HG03558 (cell line): ENCODE data around the gene DCHS2.

Experiments
- ATAC-seq: cut with Tn5 transposase; IDR thresholded peaks from one replicate; pipeline ENCODE4 v1.9.1; 2021; ENCODE audit warnings: moderate number of reproducible peaks; ENCODE audit not compliant: unreplicated experiment; ENCODE audit errors: extremely low read depth

The DCHS2 gene

DNA sequence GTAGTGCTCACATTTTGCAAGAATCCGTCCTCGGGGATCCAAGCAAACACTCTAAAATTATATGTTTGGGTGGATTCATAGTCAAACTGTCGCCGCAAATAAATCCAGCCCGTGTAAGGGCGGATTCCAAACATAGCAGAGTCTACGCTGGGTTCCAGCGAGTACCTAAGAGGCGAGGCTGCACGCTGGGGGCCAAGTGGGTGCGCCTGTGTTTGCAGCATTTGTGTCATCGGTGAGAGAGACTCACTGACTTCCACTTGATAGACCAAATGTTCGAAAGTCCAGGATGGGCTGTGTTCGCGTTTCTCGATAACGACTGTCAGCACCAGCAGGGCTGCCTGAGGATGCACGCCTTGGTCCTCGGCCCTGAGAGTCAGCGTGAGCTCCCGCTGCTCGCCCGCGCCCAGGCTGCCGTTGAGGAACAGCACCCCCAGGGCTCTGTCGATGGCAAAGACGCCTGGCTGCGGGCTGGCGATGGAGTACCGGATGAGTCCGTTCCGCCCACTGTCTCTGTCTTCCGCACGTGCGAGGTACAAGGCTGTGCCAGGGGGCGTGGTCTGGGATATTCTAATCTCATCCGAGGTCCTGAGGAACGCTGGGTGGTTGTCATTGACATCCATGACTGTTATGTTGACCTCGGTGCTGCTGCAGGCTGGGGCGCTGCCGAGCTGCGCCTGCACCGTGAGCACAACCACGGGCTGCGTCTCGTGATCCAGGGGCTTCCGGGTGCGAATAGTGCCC is 158.7 kb downstream of the DCHS2 start:
- peak; percentile 80 for ATAC-seq

DNA sequence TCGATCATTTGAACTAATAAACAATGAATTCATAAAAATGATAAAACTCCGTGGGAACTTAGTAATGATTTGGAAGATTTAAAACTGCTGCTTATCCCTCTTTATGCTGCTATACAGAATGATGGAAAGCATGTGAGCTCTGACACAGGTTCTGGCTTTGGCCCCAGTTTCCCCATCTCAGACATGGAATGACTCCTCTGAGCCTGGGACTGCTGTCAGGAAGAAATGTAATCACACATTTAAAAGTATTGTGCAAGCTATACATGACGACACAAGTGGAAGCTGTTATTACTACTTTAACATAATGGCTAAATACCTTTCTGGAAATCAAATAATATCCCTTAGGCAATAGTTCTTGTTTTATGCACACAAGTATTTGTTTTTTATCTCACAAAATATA is 161.7 kb downstream of the DCHS2 start:
- ATAC-seq: no peak

DNA sequence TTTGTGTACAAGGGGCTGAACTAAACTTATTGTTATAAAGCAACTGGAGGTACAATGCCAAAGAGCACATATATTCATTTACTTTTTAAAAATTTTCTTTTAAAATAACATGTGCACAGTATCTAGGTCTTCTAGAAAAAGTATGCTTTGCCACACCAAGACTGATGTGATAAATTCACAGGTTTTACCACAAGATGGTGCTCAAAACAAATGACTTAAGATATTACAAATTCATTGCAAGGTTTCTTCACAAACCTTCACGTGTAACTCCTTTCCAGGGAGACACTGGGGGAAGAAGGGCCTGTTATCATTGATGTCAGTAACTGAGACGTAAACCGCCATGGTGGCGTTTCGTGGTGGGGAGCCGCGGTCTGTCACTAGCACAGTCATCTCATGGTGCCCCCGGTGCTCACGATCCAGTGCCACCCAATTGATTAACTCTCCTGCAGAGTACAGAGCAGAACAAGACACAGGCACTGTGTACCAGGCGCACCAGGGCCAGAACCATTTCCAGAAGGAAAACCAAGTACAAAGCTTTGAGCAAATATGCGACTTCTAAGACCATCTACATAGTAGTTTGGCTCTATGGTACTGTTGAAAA is 162.2 kb downstream of the DCHS2 start:
- no peak for ATAC-seq

DNA sequence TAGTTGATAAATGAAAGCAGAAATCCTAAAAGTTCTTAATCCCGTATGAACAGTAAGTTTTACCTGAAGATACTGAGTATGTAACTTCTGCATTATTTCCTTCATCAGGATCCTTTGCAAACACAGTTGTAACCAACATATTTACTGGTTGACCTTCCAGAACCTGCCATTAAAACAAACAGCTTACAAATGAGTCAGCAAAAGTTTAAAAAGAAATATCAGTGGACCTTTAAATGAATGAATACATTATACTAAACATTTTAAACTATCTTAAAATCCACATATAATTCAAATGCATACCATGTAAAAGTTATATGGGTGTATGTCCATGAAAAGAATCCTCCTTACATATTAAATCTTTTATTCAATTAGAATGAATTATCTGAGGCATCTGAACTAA is 163.6 kb downstream of the DCHS2 start:
- no peak for ATAC-seq

DNA sequence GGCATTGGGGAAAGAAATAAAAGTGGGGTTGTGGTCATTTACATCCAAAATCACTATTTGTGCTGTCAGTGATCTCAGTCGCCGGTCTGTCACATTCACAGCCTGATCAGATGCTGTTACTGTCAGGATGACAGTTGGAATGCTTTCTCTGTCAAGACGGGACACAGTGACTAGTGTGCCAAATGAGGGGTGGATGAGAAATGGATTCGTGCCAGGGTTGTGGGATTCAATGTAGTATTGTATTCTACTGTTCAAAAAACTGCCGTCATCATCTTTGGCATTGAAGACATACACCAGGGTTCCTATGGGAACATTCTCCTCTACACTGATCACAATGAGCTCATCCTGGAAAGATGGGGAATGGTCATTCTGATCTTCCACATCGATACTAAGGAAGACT is 171.1 kb downstream of the DCHS2 start:
- ATAC-seq: no peak

- ATAC-seq: no peak
These were observed 171.9 kb downstream of the DCHS2 start for GRCh38 chr4:154319736-154320135.

- ATAC-seq: no peak
These were observed 174.2 kb downstream of the DCHS2 start for GRCh38 chr4:154317201-154317999.

- no peak for ATAC-seq
These were observed 175.9 kb downstream of the DCHS2 start for GRCh38 chr4:154315741-154316140.

DNA sequence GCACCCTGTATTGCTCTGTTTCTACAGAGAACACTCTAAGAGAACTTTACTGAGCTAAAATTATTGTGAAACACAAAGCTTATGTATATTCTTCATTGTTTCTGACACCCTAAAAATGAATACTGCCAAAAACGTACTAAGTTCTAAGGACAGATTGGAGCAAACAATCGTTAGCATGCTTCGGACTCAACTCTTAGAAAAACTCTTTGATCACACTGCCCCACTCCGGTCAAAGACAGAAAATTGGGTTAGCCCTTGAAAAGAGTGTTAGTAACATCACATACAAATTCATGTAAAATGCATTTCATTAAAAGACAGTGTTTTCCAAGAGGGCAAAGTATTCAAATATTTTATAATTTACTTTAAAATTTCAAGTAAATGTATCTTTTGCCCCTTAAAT is 177.4 kb downstream of the DCHS2 start:
- no peak for ATAC-seq

DNA sequence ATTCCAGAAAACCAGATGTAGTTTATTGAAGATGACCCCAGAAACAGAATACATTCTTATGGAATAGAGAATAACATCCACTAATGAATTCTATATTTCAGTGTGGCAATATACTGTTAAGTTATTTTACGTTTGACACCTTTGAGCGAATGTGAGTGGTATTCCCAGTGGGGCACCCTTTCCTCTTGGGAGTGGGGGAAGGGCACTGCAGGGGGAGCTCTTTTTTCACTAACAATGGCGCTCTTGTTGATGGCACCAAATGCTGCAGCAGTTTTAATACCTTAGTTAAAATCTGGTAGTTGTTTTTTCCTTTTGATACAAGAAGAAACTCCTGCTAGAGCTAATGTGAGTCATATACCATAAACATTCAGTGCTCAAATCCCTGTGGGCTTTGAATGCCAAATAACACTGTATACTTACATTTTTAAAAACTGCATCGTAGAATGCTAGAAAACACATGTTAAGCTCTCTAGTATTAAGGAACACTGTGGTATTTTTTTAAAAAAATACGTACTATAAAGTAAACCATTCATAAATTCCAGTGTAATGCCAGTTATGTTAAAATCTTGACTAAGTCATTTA is 178.5 kb downstream of the DCHS2 start:
- no peak for ATAC-seq

- ATAC-seq: no peak
These were observed 179.4 kb downstream of the DCHS2 start for GRCh38 chr4:154312246-154312645.

GRCh38 chr4:154310578-154310977 is 181.0 kb downstream of the DCHS2 start:
- no peak for ATAC-seq

DNA sequence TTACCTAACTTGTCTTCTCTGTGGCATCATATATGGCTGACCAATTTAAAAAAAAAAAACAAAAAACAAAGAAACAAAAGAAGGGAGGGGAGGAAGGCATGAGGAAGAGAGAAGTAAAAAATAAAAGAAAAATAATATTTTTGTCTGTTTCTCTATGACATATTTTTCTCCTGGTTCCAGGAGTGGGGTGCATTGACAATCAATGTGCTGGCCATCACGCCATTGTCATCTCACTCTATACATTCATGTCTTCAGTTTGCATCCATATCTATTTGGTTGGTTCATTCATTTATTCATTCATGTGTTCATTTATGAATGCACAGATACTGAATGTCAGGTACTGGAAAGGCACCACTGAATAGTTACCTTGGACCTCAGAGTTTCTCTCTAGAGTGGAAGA is 183.4 kb downstream of the DCHS2 start:
- ATAC-seq: no peak

- no peak for ATAC-seq
These were observed 184.1 kb downstream of the DCHS2 start for GRCh38 chr4:154307451-154307850.

DNA sequence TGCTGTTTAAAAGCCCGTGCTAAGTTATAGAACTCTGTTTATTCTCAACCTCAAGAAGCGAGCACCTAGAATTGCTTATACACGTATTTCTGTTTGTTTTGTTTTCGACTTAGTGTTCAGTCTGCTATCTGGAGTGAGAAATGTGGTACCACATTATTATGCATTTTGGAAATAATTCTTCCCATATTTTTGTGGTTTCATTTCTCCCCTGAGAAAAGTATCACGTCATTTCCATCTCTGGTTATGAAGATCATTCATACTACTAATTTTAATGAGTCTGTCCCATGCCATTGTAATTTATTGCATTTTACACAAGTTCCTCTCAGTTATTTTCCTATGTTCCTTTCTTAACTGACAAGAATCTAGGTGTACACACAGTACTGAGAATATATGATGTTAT is 186.0 kb downstream of the DCHS2 start:
- ATAC-seq: no peak

DNA sequence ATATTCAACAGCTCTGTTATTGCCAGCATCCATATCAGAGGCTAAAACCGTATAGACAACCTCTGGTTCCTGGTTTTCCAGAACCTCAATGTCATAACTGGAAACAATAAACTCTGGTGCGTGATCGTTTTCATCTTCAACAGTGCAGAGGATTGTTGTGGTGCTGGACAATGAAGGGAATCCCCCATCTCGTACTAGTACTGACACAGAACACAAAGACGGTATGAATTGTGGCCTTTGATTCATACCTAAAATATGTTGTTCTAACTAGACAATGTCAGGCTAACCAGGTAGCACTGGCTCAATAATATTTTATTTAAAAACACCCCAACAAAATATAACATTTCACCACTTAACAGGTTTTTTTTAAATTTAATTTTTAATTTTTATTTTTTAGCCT is 186.9 kb downstream of the DCHS2 start:
- ATAC-seq: no peak

GRCh38 chr4:154294652-154295350 is 196.8 kb downstream of the DCHS2 start:
- ATAC-seq: no peak

GRCh38 chr4:154293427-154293826 is 198.2 kb downstream of the DCHS2 start:
- ATAC-seq: no peak

DNA sequence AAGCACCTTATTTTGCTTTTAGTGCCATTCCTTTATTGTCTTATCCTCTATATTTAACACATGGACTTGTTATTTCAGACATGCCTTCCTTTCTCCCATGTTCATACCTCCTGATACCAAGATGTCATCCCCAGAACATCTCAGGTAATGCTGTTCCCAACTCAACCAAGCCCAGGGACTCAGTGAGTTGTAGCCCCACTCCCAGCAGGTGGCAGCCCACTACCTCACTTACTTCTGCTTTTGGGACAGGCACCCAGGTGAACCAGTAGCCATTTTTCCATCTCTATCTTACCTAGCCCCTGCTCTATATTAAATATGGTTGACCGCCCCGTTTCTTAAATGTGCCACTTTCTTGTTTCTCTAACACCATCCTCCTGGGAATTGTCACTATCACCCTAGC is 199.0 kb downstream of the DCHS2 start:
- no peak for ATAC-seq

GRCh38 chr4:154277172-154277571 is 214.4 kb downstream of the DCHS2 start:
- ATAC-seq: no peak
